Esophagus muscularis mucosa (tissue), 3 donors: ENCODE results near the gene ADCY4.

Experiments used
- POLR2A ChIP-seq: fragments of 450-650 bp; IDR thresholded peaks from one replicate; pipeline ENCODE4 v1.6.1; 2017; ENCODE audit warnings: antibody characterized with exemption, moderate library complexity, mild to moderate bottlenecking, low read depth
- POLR2AphosphoS5 ChIP-seq, 2 donors: sonication (generic); formaldehyde crosslinking; IDR thresholded peaks; one replicate each; pipeline ENCODE4 v1.6.1; 2017; ENCODE audit warnings: antibody characterized with exemption in 2 of 2
- TF ChIP-seq, protein P1 (sequence below), 3 experiments: fragments of 200-600 bp in 2 of 3; fragments of 450-650 bp in 1 of 3; sonication (generic) in 2 of 3; IDR thresholded peaks; one replicate each; pipeline ENCODE4 v1.5.1; 2017 to 2019; ENCODE audit warnings: antibody characterized with exemption in 3 of 3, mild to moderate bottlenecking in 2 of 3, moderate library complexity in 1 of 3

DNA sequence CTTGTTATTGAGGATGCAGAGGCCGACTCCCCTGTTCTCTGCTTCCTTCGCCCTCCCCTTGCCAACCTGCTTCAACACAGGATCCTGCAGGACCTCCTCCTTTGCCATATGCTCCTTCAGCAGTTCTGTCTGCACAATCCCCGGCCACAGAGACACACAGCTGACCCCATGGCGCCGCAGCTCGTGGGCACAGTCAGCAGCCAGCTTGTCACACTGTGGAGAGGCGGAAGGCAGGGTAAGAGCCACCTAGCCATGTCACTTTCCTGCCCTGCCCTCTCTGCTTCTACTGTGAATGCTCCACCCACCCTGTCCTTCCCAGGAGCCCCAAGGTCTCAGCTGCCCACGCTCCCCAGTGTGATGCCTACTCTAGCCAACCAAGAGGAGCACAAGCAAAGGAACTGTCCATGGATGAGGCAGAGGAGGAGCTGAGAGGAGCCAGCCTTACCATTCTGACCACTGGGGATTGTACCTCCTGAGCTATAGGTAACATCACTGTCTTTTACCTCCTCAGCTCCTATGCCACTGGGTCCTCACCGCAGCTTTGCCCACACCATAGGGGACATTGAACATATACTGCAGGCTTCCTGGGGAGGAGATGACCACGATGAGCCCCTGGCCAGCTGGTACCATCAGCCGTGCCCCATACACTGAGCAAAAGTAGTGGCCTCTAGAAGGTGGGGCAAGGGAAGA is 42.6 kb downstream of the ADCY4 start:
- TF ChIP-seq, protein P1, sequence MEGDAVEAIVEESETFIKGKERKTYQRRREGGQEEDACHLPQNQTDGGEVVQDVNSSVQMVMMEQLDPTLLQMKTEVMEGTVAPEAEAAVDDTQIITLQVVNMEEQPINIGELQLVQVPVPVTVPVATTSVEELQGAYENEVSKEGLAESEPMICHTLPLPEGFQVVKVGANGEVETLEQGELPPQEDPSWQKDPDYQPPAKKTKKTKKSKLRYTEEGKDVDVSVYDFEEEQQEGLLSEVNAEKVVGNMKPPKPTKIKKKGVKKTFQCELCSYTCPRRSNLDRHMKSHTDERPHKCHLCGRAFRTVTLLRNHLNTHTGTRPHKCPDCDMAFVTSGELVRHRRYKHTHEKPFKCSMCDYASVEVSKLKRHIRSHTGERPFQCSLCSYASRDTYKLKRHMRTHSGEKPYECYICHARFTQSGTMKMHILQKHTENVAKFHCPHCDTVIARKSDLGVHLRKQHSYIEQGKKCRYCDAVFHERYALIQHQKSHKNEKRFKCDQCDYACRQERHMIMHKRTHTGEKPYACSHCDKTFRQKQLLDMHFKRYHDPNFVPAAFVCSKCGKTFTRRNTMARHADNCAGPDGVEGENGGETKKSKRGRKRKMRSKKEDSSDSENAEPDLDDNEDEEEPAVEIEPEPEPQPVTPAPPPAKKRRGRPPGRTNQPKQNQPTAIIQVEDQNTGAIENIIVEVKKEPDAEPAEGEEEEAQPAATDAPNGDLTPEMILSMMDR (IDR thresholded peaks at IDR 0.05): no peak
- TF ChIP-seq POLR2AphosphoS5 (IDR thresholded peaks at IDR 0.05): no peak
- no peak for TF ChIP-seq POLR2A
